Cardiac septum (tissue), 1 donor: ENCODE results near the gene FAH. TPM values are rescaled to one million over a fixed set of nuclear protein-coding genes. Genes with fewer than 3 reads are reported as not detected.
A peak's percentile ranks its signal among the peaks of the same experiment; 100 is the strongest.

ENCODE experiments used
- DNase-seq: peaks from one replicate; pipeline ENCODE4 v3.0.0-alpha.2; 2020; ENCODE audit warnings: low spot score
- intact Hi-C: fragments of 100-400 bp; cut with DNase I; formaldehyde crosslinking; loops from one replicate; pipeline ENCODE4 v1.14.0; 2022
- total RNA-seq: library from RNA; stranded (reverse); fragmentation: NEBNext Ultra II Directional; extraction: Animal tissue kit (Norgen Biotek cat#: 25700); gene quantifications from one replicate; pipeline ENCODE4 v1.2.1, GENCODE V29; 2021
- donor health status: DM: no; HTN: no; CAD: no.

FAH gene
- total RNA-seq, 1 donor from 2014 or later: 25.2 TPM

DNA sequence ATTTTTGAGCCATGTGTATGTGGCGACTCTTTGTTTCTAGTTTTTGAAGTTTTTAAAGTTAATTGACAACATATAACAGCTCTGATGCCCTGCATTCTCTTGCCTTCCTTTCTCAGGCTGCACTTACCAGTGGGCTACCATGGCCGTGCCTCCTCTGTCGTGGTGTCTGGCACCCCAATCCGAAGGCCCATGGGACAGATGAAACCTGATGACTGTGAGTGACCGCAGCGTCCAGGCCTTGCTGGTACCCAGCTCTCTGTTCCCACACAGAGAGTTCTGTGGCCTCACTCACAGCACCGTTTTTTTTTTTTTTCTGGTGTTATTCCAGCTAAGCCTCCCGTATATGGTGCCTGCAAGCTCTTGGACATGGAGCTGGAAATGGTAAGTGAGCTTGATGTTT, 15.1 kb downstream of the FAH start:
- no peak for DNase-seq
- intact Hi-C loops: no loop called here

DNA sequence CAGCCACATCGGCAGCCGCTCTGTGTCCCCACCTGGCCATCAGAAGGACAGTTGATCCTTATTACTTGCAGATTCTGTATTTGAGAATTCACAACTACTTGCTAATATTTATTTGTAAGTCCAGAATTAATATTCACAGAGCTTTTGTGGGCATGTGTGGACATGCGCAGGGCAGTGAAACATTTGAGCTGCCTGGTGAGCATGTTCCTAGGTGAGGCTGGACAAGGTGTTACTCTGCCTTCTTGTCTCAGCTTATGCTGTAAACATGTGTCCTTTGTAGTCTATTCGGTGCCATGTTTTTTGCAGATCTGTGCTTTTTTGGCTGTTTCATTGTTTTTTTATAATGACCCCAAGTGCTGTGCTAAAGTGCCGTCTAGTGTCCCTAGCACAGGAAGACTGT, 15.6 kb downstream of the FAH start:
- intact Hi-C loops: no loop called here

DNA sequence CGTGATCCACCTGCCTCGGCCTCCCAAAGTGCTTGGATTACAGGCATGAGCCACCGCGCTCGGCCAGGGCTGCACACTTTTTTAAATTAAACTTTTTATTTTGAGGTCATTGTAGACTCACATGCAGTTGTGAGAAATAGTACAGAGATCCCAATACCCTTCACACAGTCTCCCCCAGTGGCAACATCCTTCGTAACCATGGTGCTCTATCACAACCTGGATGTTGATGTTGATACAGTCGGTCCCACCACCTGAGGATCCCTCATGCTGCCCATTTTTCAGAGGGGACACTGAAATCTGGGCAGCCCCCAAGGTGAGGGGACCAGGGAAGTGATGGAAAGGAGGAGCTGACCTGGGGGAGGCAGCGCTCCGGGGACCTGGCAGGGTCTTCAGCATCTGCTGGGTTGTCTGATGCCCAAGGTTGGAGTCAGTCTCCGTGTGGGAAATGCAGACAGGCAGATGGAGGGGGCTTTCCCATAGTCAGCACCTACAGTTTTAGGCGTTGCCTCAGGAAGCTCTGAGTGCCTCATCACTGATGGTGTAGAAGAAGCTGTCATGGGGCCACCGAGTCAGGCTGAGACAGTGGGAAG, 17.1 kb downstream of the FAH start:
- intact Hi-C loops: no loop called here

More for the DNA sequence above, 15.6 kb downstream of the FAH start:
- no peak for DNase-seq

DNA sequence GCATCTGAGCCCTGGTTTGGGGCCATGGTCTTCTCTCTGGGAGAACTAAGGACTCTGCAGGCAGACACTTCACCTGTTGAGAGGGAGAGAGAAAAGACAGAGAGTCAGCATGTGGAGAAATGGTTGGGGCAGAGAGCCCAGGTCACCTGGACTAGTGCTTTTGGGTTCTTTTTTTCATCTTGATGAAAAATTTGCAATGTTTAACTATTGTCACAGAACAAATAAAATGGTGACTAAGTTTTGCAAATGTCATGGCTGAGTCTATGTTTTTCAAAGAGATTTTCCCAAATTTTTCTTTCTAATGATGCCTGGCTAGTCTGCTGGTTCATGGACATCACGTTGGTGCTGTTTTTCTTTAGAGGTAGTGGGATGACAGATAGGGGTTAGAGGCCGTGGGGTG, 17.8 kb downstream of the FAH start:
- intact Hi-C loops: no loop called here
- DNase-seq: no peak

More for the DNA sequence above, 17.1 kb downstream of the FAH start:
- DNase-seq: no peak

DNA sequence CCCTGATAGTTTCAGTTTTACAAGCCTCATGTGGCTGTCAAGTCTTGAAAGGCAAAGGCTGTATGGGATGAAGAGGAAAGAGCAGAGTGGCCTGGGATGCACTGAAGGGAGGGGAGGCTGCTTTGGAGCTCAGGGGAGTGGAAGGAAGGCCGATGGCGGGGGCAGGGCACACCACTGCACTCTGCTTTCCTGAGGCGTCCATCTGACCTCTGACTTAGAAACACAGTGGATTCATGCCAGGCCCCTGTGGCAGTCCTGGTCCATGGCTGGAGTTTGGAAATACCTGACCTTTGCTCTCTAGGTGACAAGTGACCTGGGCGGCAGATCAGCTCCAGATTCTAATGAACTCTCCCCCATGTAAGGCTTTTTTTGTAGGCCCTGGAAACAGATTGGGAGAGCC, 19.0 kb downstream of the FAH start:
- DNase-seq: no peak
- intact Hi-C loops: no loop called here

DNA sequence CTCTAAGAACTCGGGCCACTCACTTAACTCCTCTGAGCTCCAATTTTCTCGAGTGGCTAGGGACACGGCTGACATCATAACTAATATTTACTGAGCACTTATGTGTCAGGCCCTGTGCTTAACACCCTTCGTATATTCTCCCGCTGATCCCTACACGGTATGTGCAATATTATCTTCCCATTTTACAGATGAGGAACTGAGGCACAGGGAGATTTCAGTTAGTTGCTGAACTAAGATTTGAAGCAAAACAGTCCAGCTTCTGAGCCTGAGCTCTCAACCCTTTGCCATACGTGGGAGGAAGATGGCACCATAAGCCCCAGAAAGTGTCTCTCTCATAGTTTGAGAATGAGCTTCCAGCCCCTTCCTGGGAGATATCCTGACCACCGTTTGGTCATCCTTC, 19.6 kb downstream of the FAH start:
- intact Hi-C loops: no loop called here
- no peak for DNase-seq

DNA sequence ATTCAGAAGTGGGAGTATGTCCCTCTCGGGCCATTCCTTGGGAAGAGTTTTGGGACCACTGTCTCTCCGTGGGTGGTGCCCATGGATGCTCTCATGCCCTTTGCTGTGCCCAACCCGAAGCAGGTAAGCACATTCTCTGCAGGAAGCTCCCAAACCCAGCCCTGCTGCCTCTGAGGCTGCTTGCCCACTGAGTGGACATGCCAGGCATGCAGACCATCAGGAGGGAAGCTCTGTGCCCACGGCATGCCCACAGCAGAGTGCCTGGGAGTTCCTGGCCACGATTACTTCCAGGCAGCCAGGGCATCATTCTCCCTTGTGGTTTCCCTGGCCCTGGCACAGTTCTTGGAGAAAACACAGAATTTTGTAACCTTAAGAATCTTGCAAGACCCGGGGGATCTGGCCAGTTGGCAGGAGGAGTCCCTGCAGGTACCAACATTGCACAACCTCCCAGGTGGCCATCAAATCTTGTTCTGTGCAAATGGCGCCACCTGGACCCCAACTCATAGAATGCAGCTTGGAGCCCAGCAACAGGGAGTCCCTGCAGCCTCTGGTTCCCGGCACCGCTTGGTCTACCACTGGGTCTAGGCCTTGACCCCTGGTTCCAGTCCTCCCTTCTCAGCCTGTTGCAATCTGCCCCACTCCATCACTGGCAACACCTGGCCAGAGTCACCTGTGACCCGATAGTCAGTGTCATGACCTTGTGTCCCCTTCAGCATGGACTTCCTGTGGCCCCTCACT, 20.4 kb downstream of the FAH start:
- DNase-seq: no peak
- intact Hi-C loops: no loop called here

DNA sequence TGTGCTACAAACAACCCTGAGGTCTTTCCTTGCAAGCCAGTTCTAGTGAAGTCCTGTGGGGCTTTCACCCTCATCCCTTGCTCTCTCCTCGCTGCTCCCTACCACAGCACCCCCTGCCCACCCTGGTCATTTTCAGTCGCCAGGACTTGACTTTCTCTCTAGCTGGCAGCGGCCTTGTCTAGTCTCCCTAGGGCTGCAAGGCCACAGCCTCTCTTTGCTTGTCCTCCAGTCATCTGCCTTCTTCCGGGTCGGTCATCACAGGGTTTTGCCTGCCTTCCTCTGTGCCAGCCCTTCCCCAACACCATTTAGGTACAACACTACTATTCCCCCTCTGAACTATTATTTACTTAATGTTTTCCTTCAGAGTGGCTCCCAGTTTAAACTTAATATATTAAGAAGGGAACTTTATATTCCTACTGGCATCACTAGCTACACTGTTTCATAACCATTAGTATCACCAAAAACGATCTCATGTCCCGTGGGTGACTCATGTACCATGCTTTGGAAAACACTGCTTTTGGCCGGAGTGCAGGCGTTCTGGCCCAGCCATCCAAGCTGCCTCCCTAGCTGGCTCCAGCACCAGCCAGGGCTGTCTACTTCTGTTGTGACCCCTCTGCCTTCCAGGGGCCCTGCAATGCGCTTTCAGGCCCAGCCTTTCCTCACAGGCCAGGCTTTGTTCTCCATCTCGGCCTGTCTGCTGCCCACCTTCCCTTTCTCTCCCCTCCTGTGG, 21.4 kb downstream of the FAH start:
- no peak for DNase-seq
- intact Hi-C loops: no loop called here

DNA sequence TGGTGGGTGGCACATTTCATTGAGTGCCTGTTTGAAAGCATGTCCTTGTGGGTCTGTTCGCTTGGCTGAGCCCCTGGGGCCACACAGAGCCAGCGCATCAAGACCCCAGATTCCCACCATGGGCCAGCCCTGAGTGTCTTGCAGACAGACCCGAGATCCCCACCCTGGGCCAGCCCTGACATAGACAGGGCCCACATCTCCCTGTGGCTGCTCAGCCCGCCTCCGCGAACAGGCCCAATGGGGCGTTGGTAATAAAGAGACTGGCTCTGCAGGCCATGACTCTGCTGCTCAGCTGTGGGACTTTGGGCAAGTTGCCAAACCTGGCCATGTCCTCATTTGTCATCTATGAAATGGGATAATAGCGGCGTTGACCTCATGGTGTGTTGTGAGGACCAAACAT, 22.6 kb downstream of the FAH start:
- intact Hi-C loops: no loop called here

DNA sequence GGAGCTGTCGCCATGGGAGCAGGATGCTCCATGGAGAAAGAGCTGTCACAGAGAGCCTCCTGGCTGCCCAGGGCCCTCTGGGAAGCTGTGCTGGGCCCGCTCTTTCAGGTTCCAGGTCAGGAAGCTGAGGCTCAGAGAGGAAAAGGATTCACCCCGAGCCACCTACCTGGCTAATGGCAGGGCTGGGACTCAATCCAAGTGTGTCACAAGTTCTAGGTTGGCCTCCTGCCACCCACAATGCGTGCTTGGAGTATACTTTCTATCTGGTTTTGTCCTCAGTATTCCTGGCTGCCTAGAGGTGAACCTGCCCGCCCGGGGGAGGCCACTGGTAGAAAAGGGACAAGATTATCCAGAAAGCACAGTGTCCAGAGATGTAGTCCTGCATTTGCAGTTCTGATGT, 23.6 kb downstream of the FAH start:
- DNase-seq: no peak
- intact Hi-C loops: no loop called here

More for the DNA sequence above, 22.6 kb downstream of the FAH start:
- no peak for DNase-seq

DNA sequence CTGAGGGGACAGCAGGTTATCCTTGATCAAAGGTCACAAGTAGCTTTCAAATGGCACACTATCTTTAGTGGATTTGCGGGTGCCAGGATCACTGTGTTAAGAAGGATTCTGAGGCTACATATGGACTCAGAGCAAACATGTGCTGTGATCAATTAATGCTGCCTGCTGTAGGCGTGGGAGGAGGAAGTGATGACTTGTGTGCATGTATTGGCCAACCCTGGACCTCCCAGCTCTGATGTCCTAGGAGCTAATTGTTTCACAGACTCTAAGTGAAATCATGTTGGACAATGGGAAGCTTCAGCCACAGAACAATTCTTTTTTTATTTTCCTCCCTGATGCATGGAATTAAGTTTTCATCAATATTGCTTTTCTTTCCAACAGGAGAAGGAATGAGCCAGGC, 24.4 kb downstream of the FAH start:
- intact Hi-C loops: no loop called here
- no peak for DNase-seq

DNA sequence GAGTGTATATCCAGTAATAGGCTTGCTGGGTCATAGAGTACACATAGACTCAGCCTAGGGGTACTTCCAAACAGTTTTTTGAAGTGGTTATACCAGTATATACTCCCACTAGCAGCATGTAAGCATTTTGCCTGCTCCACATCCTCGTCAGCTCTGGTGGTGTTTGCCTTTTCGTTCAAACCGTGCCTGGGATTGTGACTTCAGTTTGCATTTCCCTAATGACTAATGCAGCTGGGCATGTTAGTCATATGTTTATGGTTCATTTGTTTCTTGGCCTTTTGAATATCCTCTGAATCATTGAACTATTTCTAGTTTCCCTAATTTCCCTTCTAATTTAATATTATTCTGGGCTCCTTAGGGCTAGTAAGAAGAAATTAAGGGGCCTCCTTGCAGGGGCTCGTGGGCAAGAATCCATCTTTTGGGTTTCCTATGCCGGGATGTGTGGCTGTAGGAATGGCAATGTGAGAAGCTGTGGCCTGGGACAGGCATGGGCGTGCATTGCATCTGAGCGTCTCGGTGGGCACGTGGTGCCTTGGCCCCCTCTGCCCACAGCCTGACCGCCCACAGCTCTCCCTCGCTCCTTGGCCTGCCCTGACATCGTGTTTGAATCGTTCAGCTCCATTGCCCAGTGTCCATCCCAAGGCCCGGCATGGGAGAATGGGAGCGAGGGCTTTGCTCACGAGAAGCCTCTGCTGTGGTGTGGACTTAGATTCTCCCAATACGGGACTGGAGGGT, 26.4 kb downstream of the FAH start:
- DNase-seq: no peak
- intact Hi-C loops: no loop called here

DNA sequence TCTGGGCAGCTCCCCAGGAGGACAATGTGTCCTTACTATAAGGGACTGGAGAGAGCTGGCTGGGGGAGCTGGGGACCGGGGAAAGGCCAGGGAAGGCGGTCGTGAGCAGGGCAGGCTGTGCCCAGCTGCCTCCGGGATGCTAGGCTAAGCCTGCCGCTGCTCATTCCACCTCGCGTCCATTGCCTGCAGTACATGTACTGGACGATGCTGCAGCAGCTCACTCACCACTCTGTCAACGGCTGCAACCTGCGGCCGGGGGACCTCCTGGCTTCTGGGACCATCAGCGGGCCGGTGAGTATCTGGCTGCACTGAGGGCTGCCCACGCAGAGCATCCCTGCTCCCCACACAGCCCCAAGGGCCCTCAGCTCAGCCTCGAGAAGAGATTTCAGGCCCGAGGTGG, 27.1 kb downstream of the FAH start:
- intact Hi-C loops: no loop called here
- DNase-seq: no peak

DNA sequence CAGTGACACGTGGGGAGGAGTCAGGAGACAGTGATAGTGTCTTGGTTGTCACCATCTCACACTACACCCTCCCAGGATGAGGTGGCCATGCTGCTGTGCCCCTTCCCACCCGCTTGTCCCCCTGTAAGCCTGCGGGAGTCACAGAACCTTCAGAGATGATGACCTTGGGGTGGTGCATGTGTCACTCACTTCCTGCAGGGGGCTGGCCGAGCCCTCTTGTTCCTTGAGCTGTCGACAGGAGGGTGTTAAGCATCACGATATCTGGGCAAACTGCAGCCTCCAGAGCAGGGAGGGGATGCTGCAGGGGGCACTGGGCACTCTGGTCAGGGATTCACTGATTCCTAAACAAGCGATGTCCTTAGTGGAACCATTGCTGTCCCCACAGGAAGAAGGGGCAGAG, 27.7 kb downstream of the FAH start:
- DNase-seq: no peak
- intact Hi-C loops: no loop called here

DNA sequence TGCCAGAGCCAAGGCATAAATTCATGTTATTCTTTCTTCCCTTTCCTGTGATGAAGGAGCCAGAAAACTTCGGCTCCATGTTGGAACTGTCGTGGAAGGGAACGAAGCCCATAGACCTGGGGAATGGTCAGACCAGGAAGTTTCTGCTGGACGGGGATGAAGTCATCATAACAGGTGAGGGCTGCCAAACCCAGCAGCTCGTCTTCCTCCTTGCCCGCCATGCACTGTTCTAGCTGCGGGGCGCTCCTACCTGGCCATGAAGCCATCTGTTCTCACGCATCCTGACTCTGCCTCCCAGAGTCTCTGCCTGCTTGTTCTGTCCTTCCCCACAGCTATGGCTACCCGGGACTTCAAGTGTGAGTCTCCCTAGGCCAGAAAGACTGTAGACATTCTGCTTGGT, 28.2 kb downstream of the FAH start:
- no peak for DNase-seq
- intact Hi-C loops: no loop called here

DNA sequence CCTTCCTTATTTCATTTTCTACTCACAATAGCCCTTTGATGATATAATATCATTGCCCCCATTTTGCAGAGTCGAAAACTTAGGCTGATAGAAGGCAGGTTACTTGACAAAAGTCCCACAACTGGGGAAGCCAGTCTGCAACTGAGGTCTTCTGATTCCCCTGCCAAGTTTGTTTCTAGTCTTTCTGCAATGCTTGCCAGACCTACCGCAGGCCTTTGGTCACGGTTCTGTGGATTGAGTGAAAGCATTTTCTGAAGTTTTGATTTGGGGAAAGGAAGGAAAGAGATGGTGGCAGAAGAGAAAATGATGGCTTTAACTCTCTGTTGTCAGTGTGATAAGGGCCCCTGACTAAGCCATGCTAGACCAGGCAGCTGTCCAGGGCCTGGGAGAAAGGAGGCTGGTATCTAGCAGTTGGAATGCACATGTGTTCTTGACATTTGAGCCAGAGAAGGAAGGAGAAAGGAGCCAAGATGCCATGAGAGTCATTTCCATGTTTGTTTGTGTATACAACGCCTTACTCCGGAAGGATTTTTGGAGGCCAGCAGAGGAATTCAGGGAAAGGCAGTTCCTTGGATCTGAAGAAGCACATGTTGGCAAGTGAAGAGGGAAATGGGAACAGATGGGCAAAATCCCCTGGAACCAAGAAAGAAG, 29.9 kb downstream of the FAH start:
- DNase-seq: peak; percentile 72
- intact Hi-C loops: no loop called here

DNA sequence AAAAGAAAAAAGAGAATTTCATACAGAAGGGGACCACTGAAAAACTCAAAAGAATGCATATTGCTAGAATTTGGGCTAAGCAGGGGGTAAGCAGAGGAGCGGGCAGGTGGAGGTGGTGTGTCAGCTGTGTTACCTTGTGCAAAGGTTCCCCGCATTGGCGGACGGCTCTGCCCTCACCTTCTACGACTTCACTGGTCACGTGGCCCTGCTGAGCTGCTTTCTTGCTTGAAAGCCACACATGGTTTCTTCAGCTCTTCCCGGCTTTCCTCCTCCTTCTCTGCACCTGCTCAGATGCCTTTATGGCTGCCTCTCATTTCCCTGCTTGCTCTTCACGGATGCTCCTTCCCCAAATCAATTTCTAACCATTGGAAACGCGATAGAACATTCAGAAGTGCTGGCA, 30.5 kb downstream of the FAH start:
- intact Hi-C loops: no loop called here
- DNase-seq: peak; percentile 33

DNA sequence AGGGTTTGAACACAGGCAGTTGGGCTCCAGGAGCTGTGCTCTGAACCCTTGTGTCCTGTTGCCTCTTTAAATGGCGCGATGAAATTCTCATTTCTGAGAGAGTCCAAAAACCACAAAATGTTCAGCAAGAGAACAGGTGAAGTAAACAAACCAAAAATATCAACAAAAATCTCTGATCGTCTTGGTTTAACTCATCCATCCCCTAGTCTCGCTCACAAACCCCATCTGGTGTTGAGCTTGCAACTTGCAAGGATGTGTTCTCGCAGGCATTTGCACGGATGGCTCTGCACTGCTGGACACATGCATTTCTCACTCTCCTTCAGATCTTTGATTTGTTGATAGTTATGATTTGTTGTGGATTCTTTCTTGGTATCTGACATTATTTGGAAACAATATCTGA, 31.1 kb downstream of the FAH start:
- intact Hi-C loops: no loop called here
- peak; percentile 33 for DNase-seq

DNA sequence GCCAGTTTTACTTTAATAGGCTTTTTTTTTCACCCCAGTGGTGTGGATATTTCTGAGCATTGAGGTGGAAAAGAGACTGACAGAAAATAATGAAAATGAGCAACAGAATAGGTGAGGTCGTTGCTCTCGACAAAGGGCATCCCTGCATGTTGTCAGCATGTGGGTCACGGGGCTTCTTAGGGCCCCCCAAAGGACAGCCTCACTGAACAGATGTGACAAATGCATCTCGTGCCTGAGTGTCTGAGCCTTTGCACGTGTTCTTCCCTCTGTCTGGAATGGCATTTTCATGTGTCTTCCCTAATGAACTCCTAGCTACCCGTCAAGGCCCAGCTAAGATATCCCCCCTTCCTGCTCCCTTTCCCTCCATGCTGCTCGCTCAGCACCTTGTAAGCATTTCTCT, 31.8 kb downstream of the FAH start:
- intact Hi-C loops: no loop called here
- peak; percentile 43 for DNase-seq

DNA sequence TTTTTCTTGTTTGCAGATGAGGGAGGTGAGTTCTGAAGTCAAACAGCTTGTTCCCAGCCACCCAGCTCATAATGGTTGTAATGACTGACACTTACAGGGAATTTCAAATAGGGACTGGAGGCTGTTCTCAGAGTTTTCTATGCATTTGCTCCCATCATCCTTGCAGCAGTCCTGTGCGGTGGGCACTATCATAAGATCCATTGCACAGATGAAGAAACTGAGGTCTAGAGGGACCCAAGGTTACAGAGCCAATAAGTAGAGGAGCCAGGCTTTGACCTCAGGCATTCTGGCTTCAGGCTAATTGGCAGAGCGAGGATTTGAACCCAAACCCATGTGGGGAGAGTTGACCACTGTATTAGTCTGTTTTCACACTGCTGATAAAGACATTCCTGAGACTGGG, 32.4 kb downstream of the FAH start:
- intact Hi-C loops: no loop called here
- DNase-seq: peak; percentile 15
